ENCODE data around the gene ZNF185. TPM values are rescaled to one million over a fixed set of nuclear protein-coding genes. Genes with fewer than 3 reads are reported as not detected.
A peak's percentile ranks its signal among the peaks of the same experiment; 100 is the strongest.

Gene ZNF185
- 22.6 TPM for total RNA-seq

GRCh38 chrX:152897222-152898131, at the start of gene ZNF185:
ZNF185 (plus strand) TSS chrX:152898067; CDS start chrX:152914490, 16,423 bp downstream.
- DNase-seq = peak; percentile 52

- no peak for DNase-seq
Measured at GRCh38 chrX:152850465-152850864, 47.4 kb upstream of the ZNF185 start.

GRCh38 chrX:152853986-152854385, 43.9 kb upstream of the ZNF185 start:
- no peak for DNase-seq

GRCh38 chrX:152861116-152861515, 36.8 kb upstream of the ZNF185 start:
- no peak for DNase-seq

- no peak for DNase-seq
Measured at GRCh38 chrX:152861826-152862225, 36.0 kb upstream of the ZNF185 start.

- DNase-seq = no peak
Measured at GRCh38 chrX:152865232-152865920, 32.5 kb upstream of the ZNF185 start.

GRCh38 chrX:152866386-152866785, 31.5 kb upstream of the ZNF185 start:
- DNase-seq = no peak

- no peak for DNase-seq
Measured at GRCh38 chrX:152869972-152870371, 27.9 kb upstream of the ZNF185 start.

- DNase-seq = no peak
Measured at GRCh38 chrX:152871260-152871659, 26.6 kb upstream of the ZNF185 start.

- no peak for DNase-seq
Measured at GRCh38 chrX:152872522-152872921, 25.3 kb upstream of the ZNF185 start.

GRCh38 chrX:152873361-152873760, 24.5 kb upstream of the ZNF185 start:
- no peak for DNase-seq

GRCh38 chrX:152876931-152877840, 20.7 kb upstream of the ZNF185 start:
- DNase-seq = no peak

- DNase-seq = no peak
Measured at GRCh38 chrX:152878976-152879755, 18.7 kb upstream of the ZNF185 start.

- no peak for DNase-seq
Measured at GRCh38 chrX:152881289-152881688, 16.6 kb upstream of the ZNF185 start.

- no peak for DNase-seq
Measured at GRCh38 chrX:152884171-152884570, 13.7 kb upstream of the ZNF185 start.

- no peak for DNase-seq
Measured at GRCh38 chrX:152886716-152887115, 11.2 kb upstream of the ZNF185 start.

GRCh38 chrX:152892499-152892898, 5.4 kb upstream of the ZNF185 start:
- DNase-seq = no peak

- DNase-seq = peak; percentile 11
Measured at GRCh38 chrX:152892999-152893891, 4.6 kb upstream of the ZNF185 start.

- DNase-seq = peak; percentile 31
Measured at GRCh38 chrX:152893980-152894610, 3.8 kb upstream of the ZNF185 start.

GRCh38 chrX:152895121-152895520, 2.7 kb upstream of the ZNF185 start:
- DNase-seq = no peak
